ENCODE results near the gene ZBTB48.
"Not testable (repeated sequence)": the region's sequence is repeated elsewhere in the genome, so short reads cannot be mapped to it uniquely, and the experiment has no call there.

ZBTB48 gene

DNA sequence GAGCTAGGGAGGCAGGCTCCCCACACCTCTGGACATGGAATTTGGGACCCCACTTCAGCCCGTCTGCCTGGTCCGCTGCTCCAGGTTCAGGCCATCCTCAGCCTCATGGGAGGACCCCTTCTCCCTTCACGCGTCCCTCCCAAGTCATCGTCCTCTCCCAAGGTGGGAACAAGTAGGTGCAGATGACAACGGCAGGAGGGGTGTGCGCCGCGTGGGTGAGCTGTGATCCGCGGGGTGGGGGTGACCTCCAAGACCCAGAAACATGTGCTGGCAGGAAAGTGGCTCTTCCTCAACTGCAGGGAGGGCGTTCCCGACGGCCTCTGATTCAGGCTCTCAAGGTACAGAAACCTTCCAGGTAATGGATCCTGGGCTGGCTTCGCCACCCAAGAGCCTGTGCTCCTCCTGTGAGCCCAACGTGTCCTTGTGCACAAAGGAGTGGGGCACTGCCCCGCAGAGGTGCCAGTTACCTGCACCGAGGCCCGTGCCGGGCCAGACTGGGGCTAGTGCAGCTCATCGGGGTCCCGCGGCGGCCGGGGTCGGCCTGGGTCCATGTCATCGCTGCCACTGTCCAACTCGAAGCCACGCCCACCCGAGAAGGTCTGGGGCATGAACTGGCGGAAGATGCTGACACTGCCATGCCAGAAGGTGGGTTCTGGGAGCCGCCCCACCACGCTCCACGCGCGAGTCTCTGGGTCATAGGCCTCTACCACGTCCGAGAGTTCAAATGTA, 13.2 kb downstream of the ZBTB48 start:
- no peak for DNase-seq

GRCh38 chr1:6593810-6594209, 14.0 kb downstream of the ZBTB48 start:
- DNase-seq = no peak

GRCh38 chr1:6594977-6595740, 15.4 kb downstream of the ZBTB48 start:
- no peak for DNase-seq

GRCh38 chr1:6596351-6596750, 16.6 kb downstream of the ZBTB48 start:
- DNase-seq = no peak

DNA sequence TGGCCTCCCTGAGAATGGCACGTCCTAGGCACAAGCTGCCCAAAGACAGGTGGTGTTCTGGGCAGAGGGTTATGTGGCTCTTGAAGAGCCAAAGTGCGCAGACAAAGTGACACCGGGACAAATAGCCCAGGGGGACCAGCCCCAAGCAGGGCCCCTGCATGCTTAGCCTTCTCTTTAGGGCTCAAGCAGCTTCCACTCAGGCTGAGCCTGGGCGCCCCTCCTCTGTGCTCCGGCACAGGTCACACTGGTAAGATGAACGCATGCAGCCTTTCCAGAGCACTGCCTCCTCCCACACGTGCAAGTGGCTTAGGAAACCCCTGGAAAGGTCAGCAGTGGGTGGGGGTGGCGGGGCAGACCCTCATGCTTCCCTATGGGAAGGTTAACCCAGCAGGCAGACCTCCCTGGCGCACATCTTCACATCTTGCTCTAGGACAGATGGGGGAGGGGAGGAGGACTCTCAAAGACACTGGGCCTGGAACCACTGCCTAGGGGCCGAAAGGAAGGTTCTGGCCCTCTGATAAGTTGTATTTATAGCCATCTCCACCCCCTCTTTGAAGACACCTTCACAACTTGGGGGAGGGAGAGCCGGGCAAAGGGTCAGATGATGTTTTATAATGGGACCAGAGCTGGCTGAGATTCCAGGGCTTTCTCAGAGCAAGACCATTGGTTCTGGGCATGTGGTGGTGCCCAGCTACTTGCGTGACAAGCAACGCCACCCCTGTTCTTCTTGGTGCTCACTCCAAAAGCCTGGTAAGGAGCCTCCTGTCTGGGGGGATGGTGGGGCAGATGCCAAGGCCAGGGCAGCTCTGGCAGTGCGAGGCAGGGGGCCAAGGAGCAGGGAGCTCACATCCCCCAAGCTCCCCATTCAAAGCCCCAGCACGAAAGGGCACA, 17.3 kb downstream of the ZBTB48 start:
- DNase-seq = no peak

GRCh38 chr1:6597777-6598131, 18.0 kb downstream of the ZBTB48 start:
- DNase-seq = no peak

- DNase-seq = no peak
Measured at GRCh38 chr1:6599141-6599975, 19.6 kb downstream of the ZBTB48 start.

- not testable (repeated sequence) for DNase-seq
Measured at GRCh38 chr1:6599991-6600390, 20.2 kb downstream of the ZBTB48 start.

GRCh38 chr1:6600410-6601048, 20.7 kb downstream of the ZBTB48 start:
- DNase-seq = no peak

GRCh38 chr1:6601049-6601922, 21.5 kb downstream of the ZBTB48 start:
- DNase-seq = peak; percentile 76

DNA sequence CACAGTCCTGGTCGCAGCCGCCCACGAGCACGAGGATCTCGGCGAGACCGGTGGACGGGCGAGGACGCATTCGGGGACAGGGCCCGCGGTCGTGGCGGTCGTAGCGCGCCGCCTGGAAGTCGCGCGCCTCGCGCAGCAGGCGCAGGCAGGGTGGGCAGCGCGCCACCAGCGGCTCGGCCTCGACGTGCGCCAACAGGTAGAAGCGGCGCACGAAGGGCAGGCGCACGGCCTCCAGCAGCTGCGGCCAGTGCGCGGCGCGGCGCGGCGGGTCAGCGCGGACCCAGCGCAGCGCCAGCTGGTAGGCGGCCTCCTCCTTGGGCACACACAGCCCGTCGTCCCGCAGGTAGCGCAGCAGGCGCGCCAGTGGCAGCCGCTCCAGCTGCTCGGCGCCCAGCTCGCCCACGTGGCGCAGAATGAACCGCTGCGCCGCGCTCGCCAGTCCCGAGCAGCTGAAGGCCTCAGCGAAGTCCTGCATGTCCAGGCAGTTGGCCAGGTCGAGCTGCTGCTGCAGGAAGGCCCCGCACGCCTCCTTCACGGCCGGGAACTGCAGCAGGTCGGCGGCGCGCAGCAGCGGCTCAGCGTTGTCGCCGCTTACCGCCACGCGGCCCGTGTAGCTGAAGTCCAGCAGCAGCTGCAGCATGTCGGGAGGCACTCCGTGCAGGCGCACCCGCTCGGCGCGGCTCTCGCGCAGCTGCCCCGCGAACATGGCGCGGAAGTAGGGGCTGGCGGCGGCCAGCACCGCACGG, 22.3 kb downstream of the ZBTB48 start:
- no peak for DNase-seq

DNA sequence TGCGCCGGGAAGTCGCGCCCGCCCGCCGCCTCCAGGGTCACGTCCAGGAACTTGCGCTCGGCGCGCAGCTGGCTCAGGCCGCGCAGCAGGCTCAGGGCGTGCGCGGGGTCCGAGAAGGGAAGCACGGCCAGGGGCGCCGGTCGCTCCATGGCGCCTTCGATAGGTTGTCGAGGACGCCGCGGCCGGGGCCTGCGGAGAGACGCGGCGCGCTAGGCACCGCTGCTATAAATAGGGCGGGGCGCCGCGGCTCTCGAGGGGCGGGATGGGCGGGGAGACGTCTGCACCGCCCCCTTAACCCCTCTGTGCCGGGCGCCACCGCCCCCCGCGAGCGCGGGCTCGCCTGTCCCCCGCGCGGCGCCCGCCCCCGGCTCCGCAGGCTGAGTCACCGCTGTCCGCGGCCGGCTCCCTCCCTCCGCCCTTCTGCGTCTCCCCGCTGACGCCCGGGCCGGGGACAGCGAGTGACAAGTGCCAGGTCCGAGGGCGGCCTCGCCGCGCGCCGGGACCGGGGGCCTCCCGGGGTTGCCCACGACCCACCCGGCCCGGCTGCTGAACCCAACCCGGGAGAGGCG, 23.0 kb downstream of the ZBTB48 start, which contains the start of gene KLHL21:
KLHL21 (minus strand) TSS at position 201 of the 569 bp plus-strand sequence; CDS start at position 149, 52 bp downstream.
- peak; percentile 90 for DNase-seq

- peak; percentile 59 for DNase-seq
Measured at GRCh38 chr1:6603238-6603914, 23.6 kb downstream of the ZBTB48 start.

DNA sequence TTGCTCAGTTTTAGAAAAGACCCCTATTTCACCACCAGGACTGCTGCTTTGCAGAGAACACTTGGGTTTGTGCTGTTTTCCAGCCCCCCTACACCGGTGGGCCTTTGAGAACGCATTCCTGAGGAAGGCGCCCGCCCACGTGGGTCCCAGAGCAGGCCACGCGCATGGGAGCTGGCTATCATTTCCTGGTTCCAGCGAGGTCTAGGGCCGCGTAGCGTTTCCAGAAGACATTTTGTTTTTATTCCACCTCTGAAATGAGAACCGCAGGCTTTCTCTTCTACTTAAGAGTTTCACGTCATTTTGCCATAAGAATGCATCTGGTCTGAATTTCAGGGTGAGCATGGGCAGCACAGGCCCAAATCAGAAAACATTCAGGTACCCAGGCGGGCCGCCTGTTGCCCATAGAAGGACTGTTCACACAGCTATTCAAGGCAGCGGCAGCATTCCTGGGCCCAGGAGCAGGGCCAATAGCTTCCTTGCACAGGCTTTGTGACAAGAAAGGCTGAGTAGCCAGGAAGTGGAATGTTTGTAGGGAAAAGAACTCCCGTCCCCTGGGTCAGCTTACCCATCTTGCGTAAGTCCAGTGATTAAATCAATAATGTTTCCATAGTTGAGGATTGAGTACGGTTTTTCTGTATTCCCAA, 24.2 kb downstream of the ZBTB48 start:
- no peak for DNase-seq

- DNase-seq = peak; percentile 63
Measured at GRCh38 chr1:6612641-6613360, 33.0 kb downstream of the ZBTB48 start.

GRCh38 chr1:6613361-6614018, 33.7 kb downstream of the ZBTB48 start, which contains the start of gene PHF13:
Gene PHF13 (plus strand): TSS chr1:6613731. CDS start chr1:6614067, 336 bp downstream.
- peak; percentile 99 for DNase-seq

All from activated CD4-positive, CD25-positive, alpha-beta regulatory T cell treated with anti-CD3 and anti-CD28 coated beads, Interleukin-2, amount 50 U/mL, for 72 hours (primary cell).